Measurements from ENCODE around the gene GOLGA2.

The GOLGA2 gene

DNA sequence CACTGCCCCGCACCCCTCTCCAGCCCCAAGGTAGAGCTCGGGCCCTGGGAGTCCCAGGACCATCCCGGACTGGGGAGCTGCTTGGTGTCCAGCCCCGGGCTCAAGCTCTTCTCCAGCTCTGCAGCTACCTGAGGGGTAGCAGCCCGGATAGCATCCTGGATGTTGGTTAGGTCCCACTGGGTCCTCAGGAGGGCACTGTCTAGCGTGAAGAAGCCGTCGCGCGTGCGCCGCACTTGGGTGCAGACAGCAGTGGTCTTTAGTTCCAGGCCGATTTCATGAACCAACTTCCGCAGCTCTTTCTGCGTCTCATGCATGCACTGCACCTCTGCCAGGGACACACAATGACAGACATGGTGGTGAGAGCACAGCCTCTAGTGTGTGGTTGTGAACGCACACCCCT, 33.7 kb upstream of the GOLGA2 start:
- TF ChIP-seq, protein P1, sequence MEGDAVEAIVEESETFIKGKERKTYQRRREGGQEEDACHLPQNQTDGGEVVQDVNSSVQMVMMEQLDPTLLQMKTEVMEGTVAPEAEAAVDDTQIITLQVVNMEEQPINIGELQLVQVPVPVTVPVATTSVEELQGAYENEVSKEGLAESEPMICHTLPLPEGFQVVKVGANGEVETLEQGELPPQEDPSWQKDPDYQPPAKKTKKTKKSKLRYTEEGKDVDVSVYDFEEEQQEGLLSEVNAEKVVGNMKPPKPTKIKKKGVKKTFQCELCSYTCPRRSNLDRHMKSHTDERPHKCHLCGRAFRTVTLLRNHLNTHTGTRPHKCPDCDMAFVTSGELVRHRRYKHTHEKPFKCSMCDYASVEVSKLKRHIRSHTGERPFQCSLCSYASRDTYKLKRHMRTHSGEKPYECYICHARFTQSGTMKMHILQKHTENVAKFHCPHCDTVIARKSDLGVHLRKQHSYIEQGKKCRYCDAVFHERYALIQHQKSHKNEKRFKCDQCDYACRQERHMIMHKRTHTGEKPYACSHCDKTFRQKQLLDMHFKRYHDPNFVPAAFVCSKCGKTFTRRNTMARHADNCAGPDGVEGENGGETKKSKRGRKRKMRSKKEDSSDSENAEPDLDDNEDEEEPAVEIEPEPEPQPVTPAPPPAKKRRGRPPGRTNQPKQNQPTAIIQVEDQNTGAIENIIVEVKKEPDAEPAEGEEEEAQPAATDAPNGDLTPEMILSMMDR (IDR thresholded peaks at IDR 0.05; ENCODE audit: insufficient read depth, low read length, missing control alignments), result no peak
- H3K4me3 ChIP-seq (ENCODE audit: low read depth, low read length), result no peak overlapping the region
- DNase-seq (ENCODE audit: low read depth, low spot score), result no peak
- ChIA-PET CTCF (interaction anchor here (1.5 to 9.1 kb wide), 3 partner anchors 15 to 53 kb away, joined by 7 to 100 read pairs (median 9); no protein-coding TSS in a partner anchor), POLR2A (no interaction called here)

DNA sequence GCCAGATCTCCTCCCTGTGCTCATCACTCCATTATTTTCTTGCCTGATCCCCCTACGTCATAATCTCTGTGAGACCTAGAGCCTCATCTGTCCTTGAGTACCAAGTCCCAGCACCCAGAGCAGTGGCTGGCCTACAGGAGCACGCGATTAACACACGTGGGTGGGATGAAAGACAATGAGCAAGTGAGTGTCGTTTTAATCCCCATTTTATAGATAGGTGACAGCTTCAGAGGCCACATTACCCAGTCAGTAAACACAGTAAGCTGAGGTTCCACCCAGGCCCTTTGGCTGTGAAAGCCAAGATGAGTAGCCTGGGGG, 29.1 kb upstream of the GOLGA2 start:
- POLR2A ChIA-PET, result no interaction called here
- TF ChIP-seq, protein P1 (IDR thresholded peaks at IDR 0.05; ENCODE audit: insufficient read depth, low read length, missing control alignments), result no peak
- no peak overlapping the region for H3K4me3 ChIP-seq (ENCODE audit: low read depth, low read length)
- CTCF ChIA-PET, result interaction anchor here (1.0 to 9.1 kb wide), 6 partner anchors 10 to 115 kb away, joined by 3 to 100 read pairs (median 5); partner anchors contain the start of gene CERCAM
- no peak for DNase-seq (ENCODE audit: low read depth, low spot score)

DNA sequence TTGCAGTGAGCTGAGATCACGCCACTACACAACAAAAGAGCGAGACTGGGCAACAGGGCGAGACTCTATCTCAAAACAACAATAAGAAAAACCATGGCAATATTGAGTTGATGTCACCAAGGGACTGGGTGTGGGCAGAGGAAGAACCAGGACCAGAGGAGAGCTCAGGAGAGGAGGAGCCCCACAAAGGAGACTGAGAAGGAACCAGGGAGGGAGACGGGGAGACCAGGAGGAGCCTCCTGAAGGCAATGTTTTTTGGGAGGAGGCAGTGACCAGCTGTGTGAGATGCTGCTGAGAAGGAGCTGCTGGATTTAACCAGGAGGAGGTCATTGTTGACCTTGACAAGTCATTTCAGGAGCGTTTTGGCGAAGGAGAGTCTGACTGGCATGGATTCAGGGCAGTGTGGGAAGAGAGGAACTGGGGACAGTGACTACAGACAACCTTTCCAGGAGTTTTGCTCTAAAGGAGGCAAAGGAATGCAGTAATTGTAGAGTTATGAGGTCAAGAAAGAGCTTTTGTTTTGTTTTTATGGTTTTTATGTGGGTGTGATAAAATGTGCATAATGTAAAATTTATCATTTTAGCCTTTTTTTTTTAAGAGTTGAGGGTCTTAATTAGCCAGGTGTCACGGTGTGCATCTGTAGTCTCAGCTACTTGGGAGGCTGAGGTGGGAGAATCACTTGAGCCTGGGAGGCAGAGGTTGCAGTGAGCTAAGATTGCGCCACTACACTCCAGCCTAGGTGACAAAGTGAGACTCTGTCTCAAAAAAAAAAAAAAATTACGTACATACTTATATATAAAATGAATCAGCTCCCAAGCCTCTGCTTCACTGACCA, 28.5 kb upstream of the GOLGA2 start:
- POLR2A ChIA-PET, result no interaction called here
- H3K4me3 ChIP-seq (ENCODE audit: low read depth, low read length), result no peak overlapping the region
- TF ChIP-seq, protein P1 (IDR thresholded peaks at IDR 0.05; ENCODE audit: insufficient read depth, low read length, missing control alignments), result no peak
- CTCF ChIA-PET, result interaction anchor here (1.0 to 9.1 kb wide), 8 partner anchors 10 to 115 kb away, joined by 3 to 100 read pairs (median 6); partner anchors contain the start of gene CERCAM
- no peak for DNase-seq (ENCODE audit: low read depth, low spot score)

DNA sequence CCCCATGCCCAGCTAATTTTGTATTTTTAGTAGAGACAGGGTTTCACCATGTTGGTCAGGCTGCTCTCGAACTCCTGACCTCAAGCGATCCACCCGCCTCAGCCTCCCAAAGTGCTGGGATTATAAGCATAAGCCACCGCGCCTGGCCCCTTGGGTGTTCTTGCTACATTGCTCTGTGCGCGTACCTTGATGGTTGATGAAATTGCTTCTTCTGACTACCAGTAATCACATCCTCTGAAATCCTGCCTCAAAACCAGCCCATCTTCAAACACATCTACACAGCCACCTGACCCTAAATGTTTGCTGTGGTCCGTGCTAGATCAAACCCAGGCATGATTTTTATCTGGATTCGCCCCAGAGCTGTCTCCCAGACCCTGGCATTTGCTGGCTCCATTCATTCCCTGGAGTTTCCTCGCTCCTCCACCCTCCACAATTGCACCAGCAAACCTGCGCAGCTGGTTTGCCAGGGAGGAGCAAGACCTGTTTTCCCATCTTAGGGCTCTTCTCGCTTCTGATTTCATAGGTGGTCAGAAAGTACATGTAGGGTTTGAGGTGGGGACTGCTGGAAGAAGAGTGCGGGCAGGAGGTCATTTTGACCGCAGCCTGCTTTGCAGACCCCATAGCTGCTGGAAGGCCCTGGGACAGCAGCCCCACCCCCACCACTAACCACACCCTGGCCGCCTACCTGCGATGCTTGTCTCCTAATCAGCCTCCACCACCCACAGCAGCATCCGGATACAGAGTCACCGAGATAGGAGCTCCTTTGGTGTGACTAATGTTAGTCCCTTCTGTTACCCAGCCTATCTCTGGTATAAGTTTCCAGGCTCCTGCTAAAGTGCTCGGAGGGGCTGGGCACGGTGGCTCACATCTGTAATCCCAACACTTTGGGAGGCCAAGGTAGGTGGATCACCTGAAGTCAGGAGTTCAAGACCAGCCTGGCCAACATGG, 23.0 kb upstream of the GOLGA2 start:
- CTCF ChIA-PET, result interaction anchor here (1.5 to 7.2 kb wide), 5 partner anchors 12 to 121 kb away, joined by 3 to 79 read pairs (median 36); partner anchors contain the start of gene CERCAM
- TF ChIP-seq, protein P1 (IDR thresholded peaks at IDR 0.05; ENCODE audit: insufficient read depth, low read length, missing control alignments), result no peak
- H3K4me3 ChIP-seq (ENCODE audit: low read depth, low read length), result no peak overlapping the region
- POLR2A ChIA-PET, result interaction anchor here (0.7 kb wide), 2 partner anchors 43 to 192 kb away, joined by 3 read pairs; no protein-coding TSS in a partner anchor
- no peak for DNase-seq (ENCODE audit: low read depth, low spot score)

DNA sequence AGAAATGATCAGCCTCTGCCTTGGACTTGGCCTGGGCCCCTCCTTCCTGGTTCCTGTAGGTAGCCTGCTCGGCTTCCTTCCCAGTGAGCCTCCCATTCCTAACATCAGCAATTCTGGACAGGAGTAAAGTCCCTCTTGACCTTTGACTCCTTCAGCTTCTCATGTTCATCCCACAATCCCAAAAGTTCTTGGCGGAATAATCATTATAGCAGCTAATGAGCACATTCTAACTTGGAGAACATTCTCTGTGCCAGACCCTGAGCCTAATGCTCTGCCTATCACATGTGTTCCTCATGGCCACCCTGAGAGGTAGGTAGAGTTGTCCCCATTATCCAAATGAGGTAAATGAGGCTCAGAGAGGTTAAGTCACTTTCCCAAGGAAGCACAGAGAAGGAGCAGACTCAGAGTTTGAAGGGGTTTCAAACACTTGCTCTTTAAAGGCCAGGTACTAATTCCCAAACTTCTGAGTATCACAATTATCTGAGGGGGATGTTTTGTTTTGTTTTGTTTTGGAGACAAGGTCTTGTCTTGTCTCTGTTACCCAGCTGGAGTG, 21.5 kb upstream of the GOLGA2 start:
- CTCF ChIA-PET, result interaction anchor here (0.7 to 7.3 kb wide), 15 partner anchors 10 to 141 kb away, joined by 3 to 100 read pairs (median 23); partner anchors contain the start of genes CERCAM and URM1
- DNase-seq (ENCODE audit: low read depth, low spot score), result no peak
- POLR2A ChIA-PET, result interaction anchor here (2.0 kb wide), 1 partner anchor 65 kb away, joined by 5 read pairs; no protein-coding TSS in a partner anchor
- no peak overlapping the region for H3K4me3 ChIP-seq (ENCODE audit: low read depth, low read length)
- TF ChIP-seq, protein P1 (IDR thresholded peaks at IDR 0.05; ENCODE audit: insufficient read depth, low read length, missing control alignments), result no peak

Measured in AG04449 (cell line).